ENCODE results near the gene PRKCH. TPM values are rescaled to one million over a fixed set of nuclear protein-coding genes. Genes with fewer than 3 reads are reported as not detected.
A peak's percentile ranks its signal among the peaks of the same experiment; 100 is the strongest.

PRKCH gene
- total RNA-seq, 1 donor from 2014 or later: 9.0 TPM

GRCh38 chr14:61504901-61505300 is 183.5 kb downstream of the PRKCH start:
- Mint-ChIP-seq H3K4me3 (no peak overlapping the region), H3K27ac (no peak overlapping the region), H3K36me3 (no peaks in the 10 kb centered on the region), H3K27me3 (ENCODE audit: low read depth) (no peaks in the 10 kb centered on the region), H3K4me1 (peaks cover 23% of the 10 kb centered on the region), H3K9me3 (no peaks in the 10 kb centered on the region)
- TF ChIP-seq CTCF (IDR thresholded peaks at IDR 0.05; ENCODE audit: unreplicated experiment): no peak
- DNase-seq (ENCODE audit: low spot score in 2 of 2, unreplicated experiment in 2 of 2): no peak

- Mint-ChIP-seq H3K36me3 (no peaks in the 10 kb centered on the region), H3K27ac (no peak overlapping the region), H3K4me1 (peaks cover 23% of the 10 kb centered on the region), H3K27me3 (ENCODE audit: low read depth) (no peaks in the 10 kb centered on the region), H3K4me3 (no peak overlapping the region), H3K9me3 (no peaks in the 10 kb centered on the region)
- no peak for DNase-seq (ENCODE audit: low spot score in 2 of 2, unreplicated experiment in 2 of 2)
- TF ChIP-seq CTCF (IDR thresholded peaks at IDR 0.05; ENCODE audit: unreplicated experiment): no peak
These were observed 184.7 kb downstream of the PRKCH start for GRCh38 chr14:61505815-61506809.

- Mint-ChIP-seq H3K9me3 (no peaks in the 10 kb centered on the region), H3K4me1 (peaks cover 25% of the 10 kb centered on the region)
- TF ChIP-seq CTCF (IDR thresholded peaks at IDR 0.05; ENCODE audit: unreplicated experiment): no peak
These were observed 187.1 kb downstream of the PRKCH start for GRCh38 chr14:61508526-61508925.

GRCh38 chr14:61510736-61511557 is 189.6 kb downstream of the PRKCH start:
- peaks cover 34% of the 10 kb centered on the region for H3K4me1 Mint-ChIP-seq
- no peaks in the 10 kb centered on the region for H3K36me3 Mint-ChIP-seq
- no peaks in the 10 kb centered on the region for H3K9me3 Mint-ChIP-seq
- H3K27ac Mint-ChIP-seq: peak overlapping the region; percentile 84
- no peak for TF ChIP-seq CTCF (IDR thresholded peaks at IDR 0.05; ENCODE audit: unreplicated experiment)
- no peak for DNase-seq (ENCODE audit: low spot score in 2 of 2, unreplicated experiment in 2 of 2)
- no peak overlapping the region for H3K4me3 Mint-ChIP-seq
- H3K27me3 Mint-ChIP-seq (ENCODE audit: low read depth): no peaks in the 10 kb centered on the region

More at GRCh38 chr14:61508526-61508925, 187.1 kb downstream of the PRKCH start:
- no peak for DNase-seq (ENCODE audit: low spot score in 2 of 2, unreplicated experiment in 2 of 2)
- no peaks in the 10 kb centered on the region for H3K36me3 Mint-ChIP-seq
- H3K4me3 Mint-ChIP-seq: no peak overlapping the region
- no peaks in the 10 kb centered on the region for H3K27me3 Mint-ChIP-seq (ENCODE audit: low read depth)
- H3K27ac Mint-ChIP-seq: peak overlapping the region; percentile 51

- Mint-ChIP-seq H3K27ac (peak overlapping the region; percentile 84), H3K27me3 (ENCODE audit: low read depth) (no peaks in the 10 kb centered on the region), H3K4me3 (no peak overlapping the region), H3K36me3 (no peaks in the 10 kb centered on the region), H3K9me3 (no peaks in the 10 kb centered on the region), H3K4me1 (peaks cover 34% of the 10 kb centered on the region)
- no peak for TF ChIP-seq CTCF (IDR thresholded peaks at IDR 0.05; ENCODE audit: unreplicated experiment)
- no peak for DNase-seq (ENCODE audit: low spot score in 2 of 2, unreplicated experiment in 2 of 2)
These were observed 190.2 kb downstream of the PRKCH start for GRCh38 chr14:61511558-61511948.
